ENCODE data around the gene DSC2. TPM values are rescaled to one million over a fixed set of nuclear protein-coding genes. Genes with fewer than 3 reads are reported as not detected.
A peak's percentile ranks its signal among the peaks of the same experiment; 100 is the strongest.

The DSC2 gene
- total and polyA plus RNA-seq, 2 donors (not counting 1 experiment from before 2014, with no cell fraction given): under 0.01 TPM; not detected in 1

GRCh38 chr18:31058897-31059296 lies 43.3 kb downstream of the DSC2 start:
- H2AFZ ChIP-seq (ENCODE audit: low read length): no peak overlapping the region
- no peak overlapping the region for H3K4me2 ChIP-seq (ENCODE audit: extremely low read depth, insufficient read depth, low read length)
- DNase-seq (ENCODE audit: low read depth in 2 of 2): no peak
- no peaks in the 10 kb centered on the region for H4K20me1 ChIP-seq (ENCODE audit: control insufficient read depth, extremely low read depth, insufficient read depth, low read length)
- H3K4me1 ChIP-seq (ENCODE audit: control insufficient read depth, extremely low read depth, insufficient read depth, low read length): no peaks in the 10 kb centered on the region
- H3K9me3 ChIP-seq (ENCODE audit: control insufficient read depth, insufficient read depth, low read depth, low read length): no peaks in the 10 kb centered on the region
- H3K27ac ChIP-seq (ENCODE audit: insufficient read depth, low read length): no peak overlapping the region
- no peaks in the 10 kb centered on the region for H3K27me3 ChIP-seq (ENCODE audit: control insufficient read depth, insufficient read depth, low read length)
- no peak overlapping the region for H3K9ac ChIP-seq (ENCODE audit: insufficient read depth, low read length)
- TF ChIP-seq CTCF (conservative IDR thresholded peaks at IDR 0.05 in 1 of 2, IDR thresholded peaks at IDR 0.05 in 1 of 2; ENCODE audit: low read depth in 1 of 2, low read length in 2 of 2) (no peak), EZH2 (IDR thresholded peaks at IDR 0.05; ENCODE audit: low read length, missing control alignments) (no peak)
- H3K79me2 ChIP-seq (ENCODE audit: control insufficient read depth, insufficient read depth, low read length): no peaks in the 10 kb centered on the region
- H3K4me3 ChIP-seq (replicated peaks in 1 of 4; ENCODE audit: control extremely low read depth in 1 of 4, insufficient read depth in 1 of 4, low read depth in 3 of 4, low read length in 4 of 4): no peak overlapping the region
- H3K36me3 ChIP-seq (ENCODE audit: control insufficient read depth, insufficient read depth, low read length): no peaks in the 10 kb centered on the region

GRCh38 chr18:31057917-31058316 lies 44.3 kb downstream of the DSC2 start:
- DNase-seq (ENCODE audit: low read depth in 2 of 2): no peak
- Histone ChIP-seq H3K27ac (ENCODE audit: insufficient read depth, low read length) (no peak overlapping the region), H3K9me3 (ENCODE audit: control insufficient read depth, insufficient read depth, low read depth, low read length) (no peaks in the 10 kb centered on the region), H3K9ac (ENCODE audit: insufficient read depth, low read length) (no peak overlapping the region), H4K20me1 (ENCODE audit: control insufficient read depth, extremely low read depth, insufficient read depth, low read length) (no peaks in the 10 kb centered on the region), H3K27me3 (ENCODE audit: control insufficient read depth, insufficient read depth, low read length) (no peaks in the 10 kb centered on the region), H3K4me1 (ENCODE audit: control insufficient read depth, extremely low read depth, insufficient read depth, low read length) (no peaks in the 10 kb centered on the region), H3K4me2 (ENCODE audit: extremely low read depth, insufficient read depth, low read length) (no peak overlapping the region), H3K4me3 (replicated peaks in 1 of 4; ENCODE audit: control extremely low read depth in 1 of 4, insufficient read depth in 1 of 4, low read depth in 3 of 4, low read length in 4 of 4) (no peak overlapping the region), H3K36me3 (ENCODE audit: control insufficient read depth, insufficient read depth, low read length) (no peaks in the 10 kb centered on the region), H3K79me2 (ENCODE audit: control insufficient read depth, insufficient read depth, low read length) (no peaks in the 10 kb centered on the region), H2AFZ (ENCODE audit: low read length) (no peak overlapping the region)
- no peak for TF ChIP-seq CTCF (conservative IDR thresholded peaks at IDR 0.05 in 1 of 2, IDR thresholded peaks at IDR 0.05 in 1 of 2; ENCODE audit: low read depth in 1 of 2, low read length in 2 of 2)
- TF ChIP-seq EZH2 (IDR thresholded peaks at IDR 0.05; ENCODE audit: low read length, missing control alignments): no peak

GRCh38 chr18:31057051-31057450 lies 45.2 kb downstream of the DSC2 start:
- no peaks in the 10 kb centered on the region for H3K79me2 ChIP-seq (ENCODE audit: control insufficient read depth, insufficient read depth, low read length)
- H3K9ac ChIP-seq (ENCODE audit: insufficient read depth, low read length): no peak overlapping the region
- H4K20me1 ChIP-seq (ENCODE audit: control insufficient read depth, extremely low read depth, insufficient read depth, low read length): no peaks in the 10 kb centered on the region
- H3K4me1 ChIP-seq (ENCODE audit: control insufficient read depth, extremely low read depth, insufficient read depth, low read length): no peaks in the 10 kb centered on the region
- H3K4me2 ChIP-seq (ENCODE audit: extremely low read depth, insufficient read depth, low read length): no peak overlapping the region
- no peak for TF ChIP-seq CTCF (conservative IDR thresholded peaks at IDR 0.05 in 1 of 2, IDR thresholded peaks at IDR 0.05 in 1 of 2; ENCODE audit: low read depth in 1 of 2, low read length in 2 of 2)
- TF ChIP-seq EZH2 (IDR thresholded peaks at IDR 0.05; ENCODE audit: low read length, missing control alignments): no peak
- DNase-seq (ENCODE audit: low read depth in 2 of 2): peak in 1 of 2 donors; percentile 42
- H3K27me3 ChIP-seq (ENCODE audit: control insufficient read depth, insufficient read depth, low read length): no peaks in the 10 kb centered on the region
- H3K27ac ChIP-seq (ENCODE audit: insufficient read depth, low read length): no peak overlapping the region
- H2AFZ ChIP-seq (ENCODE audit: low read length): no peak overlapping the region
- H3K36me3 ChIP-seq (ENCODE audit: control insufficient read depth, insufficient read depth, low read length): no peaks in the 10 kb centered on the region
- H3K9me3 ChIP-seq (ENCODE audit: control insufficient read depth, insufficient read depth, low read depth, low read length): no peaks in the 10 kb centered on the region
- H3K4me3 ChIP-seq (replicated peaks in 1 of 4; ENCODE audit: control extremely low read depth in 1 of 4, insufficient read depth in 1 of 4, low read depth in 3 of 4, low read length in 4 of 4): no peak overlapping the region
